Transverse colon (tissue), 4 donors: Measurements from ENCODE around the gene NSUN4. TPM values are rescaled to one million over a fixed set of nuclear protein-coding genes. Genes with fewer than 3 reads are reported as not detected.
"Not testable (repeated sequence)": the region's sequence is repeated elsewhere in the genome, so short reads cannot be mapped to it uniquely, and the experiment has no call there.

Experiments used
- DNase-seq: peaks from one replicate; pipeline ENCODE4 v3.0.0-alpha.2; 2019
- H3K27ac ChIP-seq, 4 donors: fragments of 200-600 bp; sonication (generic); 2 replicates each; pipeline ENCODE4 v1.5.1; 2016 to 2018; ENCODE audit warnings: inconsistent platforms in 4 of 4
- H3K27me3 ChIP-seq: fragments of 200-600 bp; sonication (generic); 2 replicates; pipeline ENCODE4 v1.5.1; 2017; ENCODE audit warnings: inconsistent platforms
- H3K36me3 ChIP-seq, 4 donors: fragments of 200-600 bp; sonication (generic); 2 replicates each; pipeline ENCODE4 v1.5.1; 2017 to 2019; ENCODE audit warnings: inconsistent platforms in 4 of 4
- H3K4me1 ChIP-seq, 4 donors: fragments of 200-600 bp; sonication (generic); 2 replicates each; pipeline ENCODE4 v1.5.1; 2017 to 2020; ENCODE audit warnings: inconsistent platforms in 4 of 4
- H3K4me3 ChIP-seq, 4 donors: fragments of 200-600 bp; sonication (generic); 1 replicate in 1 of 4; 2 replicates in 3 of 4; pipeline versions ENCODE4 v1.5.1 to v1.6.1; 2017 to 2019; ENCODE audit warnings: inconsistent platforms in 4 of 4
- H3K9me3 ChIP-seq, 2 donors: fragments of 200-600 bp; sonication (generic); 2 replicates each; pipeline ENCODE4 v1.5.1; 2017 to 2019; ENCODE audit warnings: inconsistent platforms in 2 of 2
- EP300 ChIP-seq: sonication (generic); formaldehyde crosslinking; IDR thresholded peaks from one replicate; pipeline ENCODE4 v1.6.1; 2017; ENCODE audit warnings: antibody characterized with exemption, low read depth
- POLR2A ChIP-seq: fragments of 450-650 bp; IDR thresholded peaks from one replicate; pipeline ENCODE4 v1.6.1; 2016; ENCODE audit warnings: antibody characterized with exemption, mild to moderate bottlenecking, moderate library complexity
- POLR2AphosphoS5 ChIP-seq, 3 donors: sonication (generic); formaldehyde crosslinking; IDR thresholded peaks; one replicate each; pipeline ENCODE4 v1.6.1; 2016; ENCODE audit warnings: antibody characterized with exemption in 3 of 3
- WGBS, 2 donors: methylation state at CpG; one replicate each; pipeline ENCODE4 v1.1.5; 2018; ENCODE audit warnings: low coverage in 1 of 2; 5-methylcytosine and 5-hydroxymethylcytosine counted together
- in situ Hi-C, 4 donors: fragments of 200-750 bp; cut with MboI; loops; one replicate each; pipeline versions ENCODE4 v1.15.0 to v1.15.1; 2017; ENCODE audit warnings: low sequenced_read_pairs in 3 of 4, low pct_ligation_motif_present in 1 of 4, low pct_unique_long_range_greater_than_20kb in 1 of 4
- intact Hi-C: fragments of 100-400 bp; cut with DNase I; formaldehyde crosslinking; loops from one replicate; pipeline ENCODE4 v1.15.1; 2023; ENCODE audit warnings: low total_unique reads
- total RNA-seq, 4 donors: library from RNA; depleted of rRNA; stranded (reverse); fragments of >200 nt; gene quantifications; one replicate each; pipeline ENCODE4 v1.1.0, GENCODE V29; 2016
- TF ChIP-seq, protein P1 (sequence below), 5 experiments: fragments of 200-600 bp in 3 of 5; fragments of 450-650 bp in 2 of 5; sonication (generic) in 3 of 5; IDR thresholded peaks; 1 replicate in 2 of 5; 2 replicates in 3 of 5; pipeline ENCODE4 v1.5.1; 2016 to 2017; ENCODE audit warnings: antibody characterized with exemption in 5 of 5, inconsistent platforms in 3 of 5, mild to moderate bottlenecking in 2 of 5, moderate library complexity in 1 of 5

Gene NSUN4
- total RNA-seq, 4 donors from 2014 or later, result 5.6 to 19.7 (median 12.9) TPM

DNA sequence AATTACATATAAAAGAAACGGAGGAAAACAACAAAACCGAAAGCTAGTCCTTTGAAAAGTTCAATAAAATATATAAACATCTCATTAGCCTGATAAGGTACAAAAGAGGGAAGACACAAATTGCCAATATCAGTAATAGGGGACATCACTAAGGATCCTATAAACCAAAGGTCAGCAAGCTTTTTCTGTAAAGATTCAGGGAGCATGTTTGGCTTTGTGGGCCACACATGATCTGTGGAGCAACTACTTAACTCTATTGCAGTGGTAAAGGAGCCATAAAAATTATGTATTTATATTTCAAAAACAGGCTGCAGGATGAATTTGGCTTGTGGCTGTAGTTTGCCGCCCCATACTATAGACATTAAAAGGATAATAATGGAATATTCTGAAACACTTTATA, 5.5 kb upstream of the NSUN4 start:
- peaks cover 0 to 10% (median 5%) of the 10 kb centered on the region in 4 donors for H3K4me1 ChIP-seq
- TF ChIP-seq, protein P1, sequence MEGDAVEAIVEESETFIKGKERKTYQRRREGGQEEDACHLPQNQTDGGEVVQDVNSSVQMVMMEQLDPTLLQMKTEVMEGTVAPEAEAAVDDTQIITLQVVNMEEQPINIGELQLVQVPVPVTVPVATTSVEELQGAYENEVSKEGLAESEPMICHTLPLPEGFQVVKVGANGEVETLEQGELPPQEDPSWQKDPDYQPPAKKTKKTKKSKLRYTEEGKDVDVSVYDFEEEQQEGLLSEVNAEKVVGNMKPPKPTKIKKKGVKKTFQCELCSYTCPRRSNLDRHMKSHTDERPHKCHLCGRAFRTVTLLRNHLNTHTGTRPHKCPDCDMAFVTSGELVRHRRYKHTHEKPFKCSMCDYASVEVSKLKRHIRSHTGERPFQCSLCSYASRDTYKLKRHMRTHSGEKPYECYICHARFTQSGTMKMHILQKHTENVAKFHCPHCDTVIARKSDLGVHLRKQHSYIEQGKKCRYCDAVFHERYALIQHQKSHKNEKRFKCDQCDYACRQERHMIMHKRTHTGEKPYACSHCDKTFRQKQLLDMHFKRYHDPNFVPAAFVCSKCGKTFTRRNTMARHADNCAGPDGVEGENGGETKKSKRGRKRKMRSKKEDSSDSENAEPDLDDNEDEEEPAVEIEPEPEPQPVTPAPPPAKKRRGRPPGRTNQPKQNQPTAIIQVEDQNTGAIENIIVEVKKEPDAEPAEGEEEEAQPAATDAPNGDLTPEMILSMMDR (IDR thresholded peaks at IDR 0.05), result no peak
- TF ChIP-seq POLR2AphosphoS5 (IDR thresholded peaks at IDR 0.05) (no peak), EP300 (no peak), POLR2A (no peak)
- H3K4me3 ChIP-seq, result no peak overlapping the region
- H3K27ac ChIP-seq, result no peak overlapping the region
- H3K27me3 ChIP-seq, result no peaks in the 10 kb centered on the region
- intact Hi-C loops, result no loop called here
- H3K9me3 ChIP-seq, result no peaks in the 10 kb centered on the region
- in situ Hi-C loops, result no loop called here
- no peak for DNase-seq
- 82 to 86% methylated on average over 3 of the region's 3 CpGs for WGBS, 2 donors
- no peaks in the 10 kb centered on the region for H3K36me3 ChIP-seq

DNA sequence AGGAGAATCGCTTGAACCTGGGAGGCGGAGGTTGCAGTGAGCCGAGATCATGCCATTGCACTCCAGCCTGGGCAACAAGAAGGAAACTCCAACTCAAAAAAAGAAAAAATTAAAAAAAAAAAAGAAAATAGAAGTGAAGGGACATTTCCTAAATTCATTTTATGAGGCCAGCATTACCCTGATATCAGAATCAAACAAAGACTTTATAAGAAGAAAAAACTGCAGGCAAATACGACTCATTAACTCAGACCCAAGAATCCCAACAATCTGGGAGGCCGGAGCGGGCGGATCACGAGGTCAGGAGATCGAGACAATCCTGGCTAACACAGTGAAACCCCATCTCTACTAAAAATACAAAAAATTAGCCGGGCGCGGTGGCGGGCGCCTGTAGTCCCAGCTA, 3.2 kb upstream of the NSUN4 start:
- H3K36me3 ChIP-seq, intact Hi-C loops, H3K4me3 ChIP-seq, H3K9me3 ChIP-seq, in situ Hi-C loops, H3K27ac ChIP-seq, H3K27me3 ChIP-seq, DNase-seq: not testable (repeated sequence)
- WGBS, 2 donors, result 92 to 95% methylated on average over 8 to 14 of the region's 14 CpGs
- H3K4me1 ChIP-seq, result peaks cover 5 to 18% (median 13%) of the 10 kb centered on the region in 4 donors

DNA sequence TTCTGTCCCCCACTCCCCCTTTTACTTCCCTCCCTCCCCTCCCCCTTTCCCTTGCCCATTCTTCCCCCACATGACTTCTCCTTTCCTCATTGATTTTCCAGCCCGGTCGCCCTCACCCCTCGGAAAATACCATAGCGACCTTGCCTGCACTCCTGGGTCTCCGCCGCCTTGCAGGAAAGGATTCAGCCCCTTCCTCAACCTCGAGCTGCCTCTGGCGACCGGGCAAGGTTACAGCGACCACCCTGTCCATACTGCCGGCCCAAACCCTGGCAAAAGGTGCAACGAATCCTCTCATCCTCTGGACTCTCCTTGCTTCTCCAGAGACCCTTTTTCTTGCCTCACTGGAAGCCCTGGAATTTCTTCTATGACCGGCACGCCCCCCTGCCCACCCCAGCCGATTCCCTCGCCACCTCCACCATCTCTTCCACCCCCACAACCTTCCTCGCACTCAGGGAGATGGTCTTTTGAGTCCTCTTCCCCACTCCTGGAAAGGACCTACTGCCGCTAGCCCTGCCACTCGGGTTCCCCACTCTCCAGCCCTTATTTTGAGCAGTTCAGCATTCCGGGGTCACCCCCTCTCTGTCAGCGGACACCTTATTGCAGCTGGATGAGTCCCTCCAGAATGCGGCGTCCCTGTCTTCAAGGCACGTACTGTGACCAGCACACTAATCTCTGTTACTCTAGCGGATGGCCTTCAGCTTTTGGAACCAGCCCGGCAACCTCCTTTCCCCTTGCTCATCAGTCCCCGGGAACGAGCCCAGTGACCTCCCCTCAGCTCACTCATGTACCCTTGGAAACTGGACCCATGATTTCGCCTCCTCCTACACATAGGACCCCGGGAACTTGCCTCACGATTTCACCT, 846 bp downstream of the NSUN4 start:
- WGBS, 2 donors, result 64 to 66% methylated on average over 24 to 29 of the region's 31 CpGs
- no peaks in the 10 kb centered on the region for H3K27me3 ChIP-seq
- peaks cover 5 to 18% (median 13%) of the 10 kb centered on the region in 4 donors for H3K4me1 ChIP-seq
- H3K36me3 ChIP-seq, result peaks cover 0 to 7% (median under 1%) of the 10 kb centered on the region in 4 donors
- no peak for DNase-seq
- peak overlapping the region; percentile 6 to 78 (median 60) for H3K4me3 ChIP-seq
- TF ChIP-seq POLR2A, result no peak
- TF ChIP-seq, protein P1 (IDR thresholded peaks at IDR 0.05), result no peak
- TF ChIP-seq EP300, result no peak
- intact Hi-C loops (no loop called here), in situ Hi-C loops (no loop called here)
- peak overlapping the region; percentile 92 to 99 (median 98) for H3K27ac ChIP-seq
- no peaks in the 10 kb centered on the region for H3K9me3 ChIP-seq

DNA sequence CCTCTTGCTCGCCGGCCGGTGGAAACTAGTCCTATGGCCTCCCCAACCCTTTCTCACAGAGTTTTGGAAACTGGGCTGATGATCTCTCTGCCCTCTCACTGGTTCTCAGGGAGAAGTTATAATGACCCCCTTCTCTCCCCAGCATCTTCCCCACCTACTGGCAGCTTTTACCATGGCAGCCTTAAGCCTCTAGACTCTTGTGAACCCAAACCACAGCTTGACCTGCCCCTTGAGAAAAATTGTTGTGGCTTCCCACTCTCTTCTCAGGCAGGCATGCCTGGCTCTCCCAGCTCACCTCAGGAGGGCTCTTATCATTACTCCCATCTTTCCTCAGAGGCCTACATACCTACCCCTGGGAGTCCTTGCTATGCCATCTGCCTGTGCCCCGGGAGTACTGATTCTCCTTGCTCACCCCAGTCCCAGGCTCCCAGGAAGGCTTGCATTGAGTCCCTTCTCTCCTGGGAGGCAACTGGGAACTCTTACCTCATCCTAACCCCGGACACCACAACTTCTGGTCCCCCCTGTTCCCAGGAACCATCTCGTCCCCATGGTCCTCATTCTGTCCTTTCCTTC, 1.6 kb downstream of the NSUN4 start:
- intact Hi-C loops, result no loop called here
- H3K36me3 ChIP-seq, result peaks cover 0 to 12% (median 4%) of the 10 kb centered on the region in 4 donors
- no peaks in the 10 kb centered on the region for H3K9me3 ChIP-seq
- H3K4me3 ChIP-seq, result no peak overlapping the region
- no peak for DNase-seq
- WGBS, 2 donors, result 96 to 100% methylated on average over 3 to 6 of the region's 6 CpGs
- in situ Hi-C loops, result no loop called here
- peak overlapping the region; percentile 92 to 99 (median 98) for H3K27ac ChIP-seq
- H3K27me3 ChIP-seq, result no peaks in the 10 kb centered on the region
- no peak for TF ChIP-seq POLR2A
- TF ChIP-seq, protein P1 (IDR thresholded peaks at IDR 0.05), result peak in 1 of 5 experiments; percentile 12
- TF ChIP-seq EP300, result no peak
- H3K4me1 ChIP-seq, result peaks cover 5 to 18% (median 13%) of the 10 kb centered on the region in 4 donors
